Uterus (tissue), 4 donors: ENCODE data around the gene SAC3D1. TPM values are rescaled to one million over a fixed set of nuclear protein-coding genes. Genes with fewer than 3 reads are reported as not detected.
"Not testable (repeated sequence)": the region's sequence is repeated elsewhere in the genome, so short reads cannot be mapped to it uniquely, and the experiment has no call there.

Source experiments
- DNase-seq, 2 donors: peaks; one replicate each; pipeline ENCODE4 v3.0.0-alpha.2; 2019 to 2020
- H3K27ac ChIP-seq, 2 donors: fragments of 200-600 bp; sonication (generic); 1 replicate in 1 of 2; 2 replicates in 1 of 2; pipeline ENCODE4 v1.5.1; 2016 to 2018
- H3K27me3 ChIP-seq, 2 donors: fragments of 200-600 bp; sonication (generic); one replicate each; pipeline ENCODE4 v1.5.1; 2018 to 2019; ENCODE audit warnings: control low read depth in 1 of 2
- H3K36me3 ChIP-seq, 2 donors: fragments of 200-600 bp; sonication (generic); one replicate each; pipeline ENCODE4 v1.5.1; 2019; ENCODE audit warnings: control low read depth in 1 of 2
- H3K4me1 ChIP-seq, 2 donors: fragments of 200-600 bp; sonication (generic); one replicate each; pipeline ENCODE4 v1.5.1; 2018 to 2019; ENCODE audit warnings: control low read depth in 1 of 2
- H3K4me3 ChIP-seq, 2 donors: fragments of 200-600 bp; sonication (generic); 1 replicate in 1 of 2; 2 replicates in 1 of 2; pipeline ENCODE4 v1.5.1; 2018 to 2019; ENCODE audit warnings: mild to moderate bottlenecking in 1 of 2
- H3K9me3 ChIP-seq, 2 donors: fragments of 200-600 bp; sonication (generic); one replicate each; pipeline ENCODE4 v1.5.1; 2019; ENCODE audit warnings: control low read depth in 1 of 2
- POLR2A ChIP-seq, 2 donors: fragments of 450-650 bp; IDR thresholded peaks; one replicate each; pipeline ENCODE4 v1.6.1; 2016; ENCODE audit warnings: antibody characterized with exemption in 2 of 2, mild to moderate bottlenecking in 1 of 2, moderate library complexity in 1 of 2
- intact Hi-C: fragments of 100-400 bp; cut with DNase I; formaldehyde crosslinking; loops from one replicate; pipeline ENCODE4 v1.15.1; 2023; ENCODE audit warnings: low total_unique reads
- total RNA-seq, 4 donors: library from RNA; depleted of rRNA in 3 of 4; stranded (reverse); fragments of >200 nt in 3 of 4; gene quantifications; one replicate each; pipeline versions ENCODE4 v1.1.0 to v1.2.4, GENCODE V29; 2014 to 2023
- TF ChIP-seq, protein P1 (sequence below), 4 experiments: fragments of 200-600 bp in 2 of 4; fragments of 450-650 bp in 2 of 4; sonication (generic) in 2 of 4; IDR thresholded peaks; one replicate each; pipeline ENCODE4 v1.5.1; 2016 to 2019; ENCODE audit warnings: antibody characterized with exemption in 4 of 4, mild to moderate bottlenecking in 2 of 4, moderate library complexity in 1 of 4
- donor health status: DM: yes; HTN: yes; CAD: no.

SAC3D1 gene
- total RNA-seq, 4 donors from 2014 or later = 1.5 to 22.3 (median 7.9) TPM

DNA sequence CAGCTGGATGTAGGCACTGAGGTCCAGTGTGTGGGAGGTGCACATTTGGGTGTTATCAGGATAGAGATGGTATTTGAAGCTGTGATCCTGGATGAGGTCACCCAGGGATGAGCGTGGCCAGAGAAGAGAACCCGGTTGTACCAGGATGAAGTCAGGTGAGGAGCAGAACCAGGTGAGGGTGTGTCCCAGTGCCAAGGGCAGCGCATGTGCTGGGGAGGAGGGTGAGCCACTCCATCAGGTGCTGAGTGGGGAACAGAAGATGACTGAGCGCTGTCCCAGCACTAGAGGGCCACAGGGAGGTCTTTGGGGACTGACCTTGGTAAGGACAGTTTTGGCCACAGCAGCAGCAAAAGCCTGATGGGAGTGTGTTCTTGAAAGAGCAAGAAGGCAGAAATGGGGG, 24.3 kb upstream of the SAC3D1 start:
- intact Hi-C loops = no loop called here
- Histone ChIP-seq H3K9me3 (no peaks in the 10 kb centered on the region), H3K27me3 (no peaks in the 10 kb centered on the region), H3K4me3 (no peak overlapping the region), H3K36me3 (no peaks in the 10 kb centered on the region), H3K27ac (no peak overlapping the region), H3K4me1 (peaks cover 0 to 7% of the 10 kb centered on the region in 2 donors)
- no peak for TF ChIP-seq POLR2A (IDR thresholded peaks at IDR 0.05)
- TF ChIP-seq, protein P1, sequence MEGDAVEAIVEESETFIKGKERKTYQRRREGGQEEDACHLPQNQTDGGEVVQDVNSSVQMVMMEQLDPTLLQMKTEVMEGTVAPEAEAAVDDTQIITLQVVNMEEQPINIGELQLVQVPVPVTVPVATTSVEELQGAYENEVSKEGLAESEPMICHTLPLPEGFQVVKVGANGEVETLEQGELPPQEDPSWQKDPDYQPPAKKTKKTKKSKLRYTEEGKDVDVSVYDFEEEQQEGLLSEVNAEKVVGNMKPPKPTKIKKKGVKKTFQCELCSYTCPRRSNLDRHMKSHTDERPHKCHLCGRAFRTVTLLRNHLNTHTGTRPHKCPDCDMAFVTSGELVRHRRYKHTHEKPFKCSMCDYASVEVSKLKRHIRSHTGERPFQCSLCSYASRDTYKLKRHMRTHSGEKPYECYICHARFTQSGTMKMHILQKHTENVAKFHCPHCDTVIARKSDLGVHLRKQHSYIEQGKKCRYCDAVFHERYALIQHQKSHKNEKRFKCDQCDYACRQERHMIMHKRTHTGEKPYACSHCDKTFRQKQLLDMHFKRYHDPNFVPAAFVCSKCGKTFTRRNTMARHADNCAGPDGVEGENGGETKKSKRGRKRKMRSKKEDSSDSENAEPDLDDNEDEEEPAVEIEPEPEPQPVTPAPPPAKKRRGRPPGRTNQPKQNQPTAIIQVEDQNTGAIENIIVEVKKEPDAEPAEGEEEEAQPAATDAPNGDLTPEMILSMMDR (IDR thresholded peaks at IDR 0.05) = no peak
- DNase-seq = no peak

DNA sequence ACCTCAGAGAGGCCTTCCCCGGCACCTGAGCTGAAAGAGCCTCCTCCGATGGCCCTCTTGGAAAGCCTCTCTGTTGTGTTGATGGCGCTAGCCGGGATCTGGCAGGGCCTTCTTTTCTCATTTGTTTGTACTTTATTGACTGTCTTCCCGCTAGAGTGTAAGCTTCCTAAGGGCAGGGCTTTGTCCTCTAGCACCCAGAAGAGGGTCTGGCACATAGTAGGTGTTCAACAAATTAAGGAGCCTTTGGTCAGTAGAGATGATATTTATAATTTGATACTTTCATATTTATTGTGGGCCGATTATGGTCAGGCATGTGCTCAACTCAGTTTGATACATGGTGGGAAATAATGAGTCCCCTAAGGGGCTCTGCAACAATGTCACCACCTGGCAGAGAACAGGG, 23.1 kb upstream of the SAC3D1 start:
- no peaks in the 10 kb centered on the region for H3K27me3 ChIP-seq
- TF ChIP-seq POLR2A (IDR thresholded peaks at IDR 0.05) = no peak
- TF ChIP-seq, protein P1 (IDR thresholded peaks at IDR 0.05) = no peak
- intact Hi-C loops = no loop called here
- no peak overlapping the region for H3K27ac ChIP-seq
- DNase-seq = no peak
- no peak overlapping the region for H3K4me3 ChIP-seq
- H3K9me3 ChIP-seq = no peaks in the 10 kb centered on the region
- H3K4me1 ChIP-seq = peaks cover 0 to 7% of the 10 kb centered on the region in 2 donors
- no peaks in the 10 kb centered on the region for H3K36me3 ChIP-seq

DNA sequence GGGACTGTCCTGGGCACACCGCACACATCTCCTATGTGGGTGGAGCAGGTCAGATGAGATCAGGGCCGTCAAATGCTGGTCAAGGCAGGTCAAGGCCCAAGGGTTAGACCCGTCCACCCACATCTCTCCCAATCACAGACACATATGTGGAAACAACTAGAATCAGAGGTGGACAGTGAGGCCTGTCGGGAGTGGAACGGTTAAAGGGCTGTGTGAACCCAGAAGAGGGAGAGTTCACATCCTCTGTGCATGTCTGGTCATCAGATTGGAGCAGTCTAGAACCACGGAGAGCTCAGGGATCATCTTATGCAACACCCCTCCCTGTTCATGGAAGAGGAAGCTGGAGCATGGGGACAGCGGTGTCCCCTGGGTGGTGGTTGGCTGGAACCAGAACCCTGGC, 21.2 kb upstream of the SAC3D1 start:
- peaks cover 0 to 7% of the 10 kb centered on the region in 2 donors for H3K4me1 ChIP-seq
- intact Hi-C loops = no loop called here
- no peak overlapping the region for H3K27ac ChIP-seq
- DNase-seq = no peak
- no peak overlapping the region for H3K4me3 ChIP-seq
- no peaks in the 10 kb centered on the region for H3K9me3 ChIP-seq
- no peaks in the 10 kb centered on the region for H3K27me3 ChIP-seq
- H3K36me3 ChIP-seq = no peaks in the 10 kb centered on the region
- TF ChIP-seq, protein P1 (IDR thresholded peaks at IDR 0.05) = no peak
- no peak for TF ChIP-seq POLR2A (IDR thresholded peaks at IDR 0.05)

DNA sequence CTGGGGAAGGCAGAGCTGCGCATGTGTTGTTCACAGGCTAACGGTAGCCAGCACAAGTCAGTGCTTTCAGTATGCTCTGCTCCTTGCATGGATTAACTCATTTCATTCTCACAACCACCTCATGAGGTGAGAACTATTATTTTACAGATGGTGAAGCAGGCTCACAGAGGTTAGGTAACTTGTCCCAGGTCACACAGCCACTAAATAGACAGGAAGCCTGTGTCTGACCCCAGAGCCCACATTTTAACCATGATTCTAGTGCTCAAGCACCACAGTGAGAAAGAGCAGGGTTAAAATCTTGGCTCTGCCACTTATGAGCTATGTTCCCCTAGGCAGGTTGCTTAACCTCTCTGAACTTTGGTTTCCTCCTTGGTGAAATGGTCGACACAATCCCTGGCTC, 20.0 kb upstream of the SAC3D1 start:
- no peak overlapping the region for H3K4me3 ChIP-seq
- TF ChIP-seq, protein P1 (IDR thresholded peaks at IDR 0.05) = no peak
- no peak for TF ChIP-seq POLR2A (IDR thresholded peaks at IDR 0.05)
- no peak for DNase-seq
- no peaks in the 10 kb centered on the region for H3K27me3 ChIP-seq
- intact Hi-C loops = no loop called here
- H3K4me1 ChIP-seq = no peaks in the 10 kb centered on the region
- no peaks in the 10 kb centered on the region for H3K36me3 ChIP-seq
- H3K27ac ChIP-seq = no peak overlapping the region
- no peaks in the 10 kb centered on the region for H3K9me3 ChIP-seq

DNA sequence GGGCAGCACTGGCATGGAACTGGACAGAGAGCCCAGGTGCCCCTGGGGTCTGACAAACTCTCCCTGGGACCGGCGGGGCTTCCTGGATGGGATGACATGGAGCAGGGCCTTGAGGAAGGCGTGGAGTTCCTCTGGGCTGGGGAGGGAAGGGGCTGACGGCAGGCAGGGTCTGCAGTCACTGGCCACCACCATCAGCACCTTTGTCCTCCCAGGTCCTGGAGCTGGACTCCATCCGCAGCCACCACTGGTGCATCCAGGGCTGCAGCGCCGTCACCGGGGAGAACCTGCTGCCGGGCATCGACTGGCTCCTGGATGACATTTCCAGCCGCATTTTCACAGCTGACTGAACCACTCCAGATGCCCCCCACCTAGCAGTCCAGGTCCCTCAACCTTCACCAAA, 19.5 kb upstream of the SAC3D1 start:
- H3K36me3 ChIP-seq = no peaks in the 10 kb centered on the region
- H3K4me1 ChIP-seq = no peaks in the 10 kb centered on the region
- H3K27me3 ChIP-seq = no peaks in the 10 kb centered on the region
- TF ChIP-seq POLR2A (IDR thresholded peaks at IDR 0.05) = no peak
- TF ChIP-seq, protein P1 (IDR thresholded peaks at IDR 0.05) = no peak
- H3K27ac ChIP-seq = no peak overlapping the region
- H3K9me3 ChIP-seq = no peaks in the 10 kb centered on the region
- no peak overlapping the region for H3K4me3 ChIP-seq
- intact Hi-C loops = no loop called here
- no peak for DNase-seq

DNA sequence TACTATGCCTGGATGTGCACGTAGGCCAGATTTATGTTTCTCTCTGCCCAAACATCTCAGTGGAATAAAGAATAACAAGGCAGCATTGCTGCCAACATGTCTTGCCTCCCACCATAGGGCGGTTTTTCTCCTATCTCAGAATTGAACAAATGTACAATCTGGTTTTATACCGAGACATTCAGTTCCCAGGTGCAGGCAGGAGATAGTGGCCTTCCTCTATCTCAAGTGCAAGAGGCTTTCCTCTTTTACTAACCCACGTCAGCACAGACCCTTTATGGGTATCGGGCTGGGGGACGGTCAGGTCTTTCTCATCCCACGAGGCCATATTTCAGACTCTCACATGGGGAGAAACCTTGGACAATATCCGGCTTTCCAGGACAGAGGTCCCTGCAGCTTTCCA, 17.5 kb upstream of the SAC3D1 start:
- H3K4me3 ChIP-seq, DNase-seq, H3K27me3 ChIP-seq, H3K9me3 ChIP-seq, H3K4me1 ChIP-seq, H3K36me3 ChIP-seq, H3K27ac ChIP-seq, intact Hi-C loops: not testable (repeated sequence)
